NCI-H2171 (cell line): ENCODE data around the gene TP53RK.

ENCODE experiments used
- DNase-seq: peaks from one replicate; lab custom pipeline; 2025; lab: John Stamatoyannopoulos, UW

Gene TP53RK

GRCh38 chr20:46660487-46660886 is 28.8 kb downstream of the TP53RK start:
- DNase-seq = no peak

GRCh38 chr20:46657618-46658017 is 31.6 kb downstream of the TP53RK start:
- no peak for DNase-seq

- no peak for DNase-seq
These were observed 32.1 kb downstream of the TP53RK start for GRCh38 chr20:46657137-46657536.

- no peak for DNase-seq
These were observed 36.5 kb downstream of the TP53RK start for GRCh38 chr20:46652699-46653098.

- DNase-seq = no peak
These were observed 37.9 kb downstream of the TP53RK start, which contains the start of gene SLC13A3 for GRCh38 chr20:46651091-46651962. Gene SLC13A3, minus strand, starts transcription at chr20:46651459. Its CDS starts 38 bp downstream, at chr20:46651421.

- no peak for DNase-seq
These were observed 38.6 kb downstream of the TP53RK start for GRCh38 chr20:46650575-46651090.

GRCh38 chr20:46649965-46650542 is 39.2 kb downstream of the TP53RK start:
- no peak for DNase-seq

GRCh38 chr20:46649650-46649949 is 39.6 kb downstream of the TP53RK start:
- DNase-seq = no peak

GRCh38 chr20:46648903-46649649 is 40.2 kb downstream of the TP53RK start:
- DNase-seq = no peak

- DNase-seq = no peak
These were observed 41.8 kb downstream of the TP53RK start for GRCh38 chr20:46647469-46647868.

- no peak for DNase-seq
These were observed 42.4 kb downstream of the TP53RK start for GRCh38 chr20:46646659-46647380.

GRCh38 chr20:46646122-46646521 is 43.1 kb downstream of the TP53RK start:
- no peak for DNase-seq

- DNase-seq = no peak
These were observed 44.5 kb downstream of the TP53RK start for GRCh38 chr20:46644733-46645132.

- no peak for DNase-seq
These were observed 45.1 kb downstream of the TP53RK start for GRCh38 chr20:46644160-46644559.

- DNase-seq = no peak
These were observed 46.3 kb downstream of the TP53RK start for GRCh38 chr20:46642969-46643343.

GRCh38 chr20:46642265-46642968 is 46.8 kb downstream of the TP53RK start:
- DNase-seq = no peak

GRCh38 chr20:46641424-46641823 is 47.8 kb downstream of the TP53RK start:
- no peak for DNase-seq

GRCh38 chr20:46640536-46641311 is 48.5 kb downstream of the TP53RK start:
- DNase-seq = no peak

GRCh38 chr20:46640044-46640443 is 49.2 kb downstream of the TP53RK start:
- DNase-seq = no peak

- no peak for DNase-seq
These were observed 49.7 kb downstream of the TP53RK start for GRCh38 chr20:46639587-46639986.

GRCh38 chr20:46638898-46639274 is 50.4 kb downstream of the TP53RK start:
- no peak for DNase-seq
